ENCODE data around the gene YPEL3.
"Not testable (repeated sequence)": the region's sequence is repeated elsewhere in the genome, so short reads cannot be mapped to it uniquely, and the experiment has no call there.

Gene YPEL3

GRCh38 chr16:30096105-30096861, at the start of gene YPEL3:
Gene YPEL3, minus strand, starts transcription at chr16:30096213. Its CDS starts 731 bp downstream, at chr16:30095482.
- peak; percentile 91 for DNase-seq

- DNase-seq = no peak
Observed at GRCh38 chr16:30145657-30146056, 49.6 kb upstream of the YPEL3 start.

- DNase-seq = no peak
Observed at GRCh38 chr16:30144917-30145316, 48.9 kb upstream of the YPEL3 start.

- no peak for DNase-seq
Observed at GRCh38 chr16:30144017-30144416, 48.0 kb upstream of the YPEL3 start.

- DNase-seq = no peak
Observed at GRCh38 chr16:30143347-30143702, 47.3 kb upstream of the YPEL3 start.

- peak; percentile 11 for DNase-seq
Observed at GRCh38 chr16:30142672-30143346, 46.8 kb upstream of the YPEL3 start.

GRCh38 chr16:30141750-30142149, 45.7 kb upstream of the YPEL3 start:
- DNase-seq = no peak

GRCh38 chr16:30139583-30140481, 43.8 kb upstream of the YPEL3 start:
- peak; percentile 14 for DNase-seq

GRCh38 chr16:30137897-30138296, 41.9 kb upstream of the YPEL3 start:
- DNase-seq = no peak

GRCh38 chr16:30136971-30137605, 41.1 kb upstream of the YPEL3 start:
- DNase-seq = no peak

- no peak for DNase-seq
Observed at GRCh38 chr16:30132591-30132990, 36.6 kb upstream of the YPEL3 start.

- DNase-seq = no peak
Observed at GRCh38 chr16:30131869-30132475, 36.0 kb upstream of the YPEL3 start.

- DNase-seq = no peak
Observed at GRCh38 chr16:30127993-30128392, 32.0 kb upstream of the YPEL3 start.

GRCh38 chr16:30125690-30126089, 29.7 kb upstream of the YPEL3 start:
- not testable (repeated sequence) for DNase-seq

- DNase-seq = no peak
Observed at GRCh38 chr16:30124985-30125379, 29.0 kb upstream of the YPEL3 start.

- DNase-seq = peak; percentile 20
Observed at GRCh38 chr16:30122604-30123160, 26.7 kb upstream of the YPEL3 start.

- DNase-seq = no peak
Observed at GRCh38 chr16:30121741-30122571, 25.9 kb upstream of the YPEL3 start.

GRCh38 chr16:30120340-30121105, 24.5 kb upstream of the YPEL3 start:
- no peak for DNase-seq

GRCh38 chr16:30119428-30119827, 23.4 kb upstream of the YPEL3 start:
- no peak for DNase-seq

GRCh38 chr16:30117768-30118167, 21.8 kb upstream of the YPEL3 start:
- DNase-seq = no peak
